K562 (cell line): Measurements from ENCODE around the gene PIEZO2.

Source experiments
- ATF4 ChIP-seq: fragments of 450-650 bp; formaldehyde crosslinking; IDR thresholded peaks from 2 replicates; pipeline ENCODE4 v1.4.0; 2022; ENCODE audit warnings: mild to moderate bottlenecking, moderate library complexity
- CEBPB ChIP-seq: fragments of 450-650 bp; IDR thresholded peaks from 2 replicates; pipeline ENCODE4 v1.6.1; 2016; ENCODE audit warnings: missing genetic modification characterization, missing compliant biosample characterization
- CREM ChIP-seq: IDR thresholded peaks from 2 replicates; pipeline ENCODE4 v1.6.1; 2014; ENCODE audit warnings: antibody characterized with exemption, low read depth
- EZH2 ChIP-seq: IDR thresholded peaks from 2 replicates; pipeline ENCODE4 v1.6.1; 2012; ENCODE audit warnings: low read depth, mild to moderate bottlenecking, inconsistent platforms, low read length, borderline replicate concordance
- NRF1 ChIP-seq, 2 experiments: fragments of 450-650 bp; IDR thresholded peaks in 1 of 2; conservative IDR thresholded peaks in 1 of 2; 2 replicates each; pipeline ENCODE4 v1.6.1; 2014; ENCODE audit warnings: mild to moderate bottlenecking in 2 of 2
- PBX2 ChIP-seq, 2 experiments: IDR thresholded peaks in 1 of 2; conservative IDR thresholded peaks in 1 of 2; 2 replicates each; pipeline ENCODE4 v1.6.1; 2016; ENCODE audit warnings: low read depth in 2 of 2, mild to moderate bottlenecking in 1 of 2, missing compliant biosample characterization in 1 of 2, missing genetic modification characterization in 1 of 2, moderate library complexity in 1 of 2
- POLR2A ChIP-seq: fragments of 450-650 bp; conservative IDR thresholded peaks from 2 replicates; pipeline ENCODE4 v1.6.1; 2016
- SMAD4 ChIP-seq: fragments of 250-450 bp; sonication (Bioruptor Pico); conservative IDR thresholded peaks from 2 replicates; pipeline ENCODE4 v1.8.0; 2021; ENCODE audit warnings: inconsistent platforms, mild to moderate bottlenecking, moderate library complexity
- SOX6 ChIP-seq: fragments of 450-650 bp; IDR thresholded peaks from 2 replicates; pipeline ENCODE4 v1.6.1; 2014; ENCODE audit warnings: mild to moderate bottlenecking
- TF ChIP-seq, protein P1 (sequence below), 3 experiments: fragments of 200-800 bp in 1 of 3; fragments of 250-450 bp in 1 of 3; fragments of 450-650 bp in 1 of 3; sonication (Bioruptor Pico) in 1 of 3; sonication (Bioruptor generic) in 1 of 3; formaldehyde crosslinking in 1 of 3; IDR thresholded peaks; 2 replicates each; pipeline versions ENCODE4 v1.6.1 to v1.8.0; 2016 to 2022; ENCODE audit warnings: mild to moderate bottlenecking in 2 of 3, missing genetic modification characterization in 2 of 3, missing compliant biosample characterization in 1 of 3, moderate library complexity in 1 of 3
- TF ChIP-seq, protein P2 (sequence below), 3 experiments: IDR thresholded peaks in 2 of 3; conservative IDR thresholded peaks in 1 of 3; 2 replicates each; pipeline ENCODE4 v1.5.1; 2011 to 2012; ENCODE audit warnings: low read length in 3 of 3, mild to moderate bottlenecking in 3 of 3, control low read depth in 2 of 3, improper control_type of control experiment in 1 of 3, inconsistent platforms in 1 of 3, low read depth in 1 of 3, mixed read lengths in 1 of 3, moderate library complexity in 1 of 3; ENCODE audit not compliant: insufficient read depth in 2 of 3

- TF ChIP-seq NRF1 (conservative IDR thresholded peaks at IDR 0.05 in 1 of 2, IDR thresholded peaks at IDR 0.05 in 1 of 2) (no peak), CEBPB (tag) (no peak), SMAD4 (CRISPR knock-in tag) (no peak), SOX6 (no peak), ATF4 (CRISPR knock-in tag) (no peak), POLR2A (no peak), EZH2 (no peak), CREM (no peak), PBX2 (CRISPR knock-in tag; IDR thresholded peaks at IDR 0.05; ENCODE audit: low read depth) (no peak), PBX2 (tag; conservative IDR thresholded peaks at IDR 0.05; ENCODE audit: low read depth) (no peak)
- TF ChIP-seq, protein P1, sequence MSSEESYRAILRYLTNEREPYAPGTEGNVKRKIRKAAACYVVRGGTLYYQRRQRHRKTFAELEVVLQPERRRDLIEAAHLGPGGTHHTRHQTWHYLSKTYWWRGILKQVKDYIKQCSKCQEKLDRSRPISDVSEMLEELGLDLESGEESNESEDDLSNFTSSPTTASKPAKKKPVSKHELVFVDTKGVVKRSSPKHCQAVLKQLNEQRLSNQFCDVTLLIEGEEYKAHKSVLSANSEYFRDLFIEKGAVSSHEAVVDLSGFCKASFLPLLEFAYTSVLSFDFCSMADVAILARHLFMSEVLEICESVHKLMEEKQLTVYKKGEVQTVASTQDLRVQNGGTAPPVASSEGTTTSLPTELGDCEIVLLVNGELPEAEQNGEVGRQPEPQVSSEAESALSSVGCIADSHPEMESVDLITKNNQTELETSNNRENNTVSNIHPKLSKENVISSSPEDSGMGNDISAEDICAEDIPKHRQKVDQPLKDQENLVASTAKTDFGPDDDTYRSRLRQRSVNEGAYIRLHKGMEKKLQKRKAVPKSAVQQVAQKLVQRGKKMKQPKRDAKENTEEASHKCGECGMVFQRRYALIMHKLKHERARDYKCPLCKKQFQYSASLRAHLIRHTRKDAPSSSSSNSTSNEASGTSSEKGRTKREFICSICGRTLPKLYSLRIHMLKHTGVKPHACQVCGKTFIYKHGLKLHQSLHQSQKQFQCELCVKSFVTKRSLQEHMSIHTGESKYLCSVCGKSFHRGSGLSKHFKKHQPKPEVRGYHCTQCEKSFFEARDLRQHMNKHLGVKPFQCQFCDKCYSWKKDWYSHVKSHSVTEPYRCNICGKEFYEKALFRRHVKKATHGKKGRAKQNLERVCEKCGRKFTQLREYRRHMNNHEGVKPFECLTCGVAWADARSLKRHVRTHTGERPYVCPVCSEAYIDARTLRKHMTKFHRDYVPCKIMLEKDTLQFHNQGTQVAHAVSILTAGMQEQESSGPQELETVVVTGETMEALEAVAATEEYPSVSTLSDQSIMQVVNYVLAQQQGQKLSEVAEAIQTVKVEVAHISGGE (CRISPR knock-in tag; IDR thresholded peaks at IDR 0.05), result no peak
- TF ChIP-seq, protein P2, sequence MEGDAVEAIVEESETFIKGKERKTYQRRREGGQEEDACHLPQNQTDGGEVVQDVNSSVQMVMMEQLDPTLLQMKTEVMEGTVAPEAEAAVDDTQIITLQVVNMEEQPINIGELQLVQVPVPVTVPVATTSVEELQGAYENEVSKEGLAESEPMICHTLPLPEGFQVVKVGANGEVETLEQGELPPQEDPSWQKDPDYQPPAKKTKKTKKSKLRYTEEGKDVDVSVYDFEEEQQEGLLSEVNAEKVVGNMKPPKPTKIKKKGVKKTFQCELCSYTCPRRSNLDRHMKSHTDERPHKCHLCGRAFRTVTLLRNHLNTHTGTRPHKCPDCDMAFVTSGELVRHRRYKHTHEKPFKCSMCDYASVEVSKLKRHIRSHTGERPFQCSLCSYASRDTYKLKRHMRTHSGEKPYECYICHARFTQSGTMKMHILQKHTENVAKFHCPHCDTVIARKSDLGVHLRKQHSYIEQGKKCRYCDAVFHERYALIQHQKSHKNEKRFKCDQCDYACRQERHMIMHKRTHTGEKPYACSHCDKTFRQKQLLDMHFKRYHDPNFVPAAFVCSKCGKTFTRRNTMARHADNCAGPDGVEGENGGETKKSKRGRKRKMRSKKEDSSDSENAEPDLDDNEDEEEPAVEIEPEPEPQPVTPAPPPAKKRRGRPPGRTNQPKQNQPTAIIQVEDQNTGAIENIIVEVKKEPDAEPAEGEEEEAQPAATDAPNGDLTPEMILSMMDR (IDR thresholded peaks at IDR 0.05 in 2 of 3, conservative IDR thresholded peaks at IDR 0.05 in 1 of 3; ENCODE audit: insufficient read depth in 2 of 3, low read depth in 1 of 3, low read length in 3 of 3), result no peak
Observed at GRCh38 chr18:10715791-10716190, 433.6 kb downstream of the PIEZO2 start.
